ENCODE data around the gene PFN4. TPM values are rescaled to one million over a fixed set of nuclear protein-coding genes. Genes with fewer than 3 reads are reported as not detected.

PFN4 gene
- total and polyA plus RNA-seq, 2 of the 4 experiments (the other 2 are of a cell fraction): 0.36 to 0.48 TPM

- no peak overlapping the region for H3K27ac ChIP-seq (ENCODE audit: insufficient read depth, low read length)
- H2AK5ac ChIP-seq (ENCODE audit: low read depth, low read length): no peak overlapping the region
- CTCF ChIA-PET: no interaction called here
- TF ChIP-seq POLR2A (IDR thresholded peaks at IDR 0.05; ENCODE audit: low read depth, low read length): no peak
- TF ChIP-seq CHD1 (IDR thresholded peaks at IDR 0.05; ENCODE audit: low read depth, low read length): no peak
- TF ChIP-seq MAZ (IDR thresholded peaks at IDR 0.05; ENCODE audit: borderline replicate concordance, low read depth, low read length): no peak
- TF ChIP-seq RAD21 (IDR thresholded peaks at IDR 0.05; ENCODE audit: low read length): no peak
- TF ChIP-seq ELK1 (IDR thresholded peaks at IDR 0.05; ENCODE audit: borderline replicate concordance, low read depth, low read length): no peak
- TF ChIP-seq MXI1 (IDR thresholded peaks at IDR 0.05; ENCODE audit: borderline replicate concordance, low read depth, low read length): no peak
- TF ChIP-seq CEBPB (IDR thresholded peaks at IDR 0.05; ENCODE audit: low read depth, low read length): no peak
- no peak for TF ChIP-seq NFE2L2 (IDR thresholded peaks at IDR 0.05; ENCODE audit: low read depth, low read length)
- TF ChIP-seq MAFK (IDR thresholded peaks at IDR 0.05; ENCODE audit: low read depth, low read length): no peak
- no peak for TF ChIP-seq RFX5 (IDR thresholded peaks at IDR 0.05; ENCODE audit: low read depth, low read length)
- no peak for TF ChIP-seq FOS (IDR thresholded peaks at IDR 0.05; ENCODE audit: low read depth, low read length)
- no peak for TF ChIP-seq CTCF (conservative IDR thresholded peaks at IDR 0.05; ENCODE audit: low read depth, low read length)
- TF ChIP-seq SMC3 (IDR thresholded peaks at IDR 0.05; ENCODE audit: low read depth, low read length): no peak
- TF ChIP-seq USF2 (IDR thresholded peaks at IDR 0.05; ENCODE audit: low read depth, low read length): no peak
- no peak for TF ChIP-seq RCOR1 (IDR thresholded peaks at IDR 0.05; ENCODE audit: insufficient replicate concordance, low read length)
- no peak for TF ChIP-seq BHLHE40 (IDR thresholded peaks at IDR 0.05; ENCODE audit: low read depth, low read length)
- no peaks in the 10 kb centered on the region for H3K9me1 ChIP-seq (ENCODE audit: insufficient read depth, low read length)
- no peak overlapping the region for H3K56ac ChIP-seq (ENCODE audit: extremely low read depth, insufficient read depth, low read length)
- no peak overlapping the region for H4K8ac ChIP-seq (ENCODE audit: low read depth in 2 of 2, low read length in 2 of 2)
- no peak overlapping the region for H3K18ac ChIP-seq (ENCODE audit: low read depth, low read length)
- 0 out of 2 replicates have a peak, but pooled peaks cover 2% of the 10 kb centered on the region for H3K36me3 ChIP-seq (ENCODE audit: control insufficient read depth, insufficient read depth, low read length)
- in situ Hi-C loops (cut with MboI; ENCODE audit: low sequenced_read_pairs) (no loop called here), dilution Hi-C loops (cut with HindIII; ENCODE audit: low sequenced_read_pairs, unreplicated experiment) (no loop called here), intact Hi-C loops (cut with micrococcal nuclease) (no loop called here)
- H2BK20ac ChIP-seq (ENCODE audit: low read depth, low read length): no peak overlapping the region
- BruUV-seq (replicated peaks): no TSS peak
- WGBS, 2 experiments (ENCODE audit: extremely low coverage in 2 of 2, insufficient read length in 1 of 2): 80% methylated on average over 2 of the region's 8 CpGs; no CpG with 5 or more reads in 1 of the 2 experiments
- ATAC-seq (ENCODE audit: low read depth) (no peak), DNase-seq (no peak)
- no peaks in the 10 kb centered on the region for H3K79me1 ChIP-seq (ENCODE audit: low read depth in 1 of 2, low read length in 2 of 2)
- no peak overlapping the region for H3K4me2 ChIP-seq (ENCODE audit: low read depth, low read length)
- no peaks in the 10 kb centered on the region; the same call in 1 of the 2 replicates for H3K9me3 ChIP-seq (ENCODE audit: control insufficient read depth, insufficient read depth, low read length)
- no peak overlapping the region for H3K4me3 ChIP-seq (ENCODE audit: insufficient read depth, low read depth, low read length)
- H3K4ac ChIP-seq (ENCODE audit: low read depth, low read length): no peak overlapping the region
- no peaks in the 10 kb centered on the region for H3K27me3 ChIP-seq (ENCODE audit: control insufficient read depth, insufficient read depth, low read length)
- H4K91ac ChIP-seq (ENCODE audit: insufficient read depth, low read depth, low read length): no peak overlapping the region
- H2BK15ac ChIP-seq (ENCODE audit: low read depth, low read length): no peak overlapping the region
- no peak overlapping the region for H2BK5ac ChIP-seq (ENCODE audit: low read depth, low read length, poor library complexity, severe bottlenecking)
- no peaks in the 10 kb centered on the region for H4K20me1 ChIP-seq (ENCODE audit: insufficient read depth, low read length)
- H2BK120ac ChIP-seq (ENCODE audit: low read depth, low read length): no peak overlapping the region
- no peaks in the 10 kb centered on the region for H3K4me1 ChIP-seq (ENCODE audit: control insufficient read depth, insufficient read depth, low read length)
- POLR2A ChIA-PET (ENCODE audit: unreplicated experiment): no interaction called here
- no peak overlapping the region for H2AK9ac ChIP-seq (replicated peaks; ENCODE audit: low read depth, low read length, poor library complexity)
- H3K14ac ChIP-seq (replicated peaks; ENCODE audit: low read depth, low read length): no peak overlapping the region
- no peak overlapping the region for H2AFZ ChIP-seq (replicated peaks; ENCODE audit: low read length, poor library complexity)
- no peak overlapping the region for H3K9ac ChIP-seq (ENCODE audit: low read depth, low read length)
- H4K5ac ChIP-seq (ENCODE audit: low read depth, low read length): no peak overlapping the region
- H3K23ac ChIP-seq (ENCODE audit: low read depth, low read length): no peak overlapping the region
These were observed 19.0 kb downstream of the PFN4 start for GRCh38 chr2:24104110-24104650.
